ENCODE data around the gene SRC.

The SRC gene

DNA sequence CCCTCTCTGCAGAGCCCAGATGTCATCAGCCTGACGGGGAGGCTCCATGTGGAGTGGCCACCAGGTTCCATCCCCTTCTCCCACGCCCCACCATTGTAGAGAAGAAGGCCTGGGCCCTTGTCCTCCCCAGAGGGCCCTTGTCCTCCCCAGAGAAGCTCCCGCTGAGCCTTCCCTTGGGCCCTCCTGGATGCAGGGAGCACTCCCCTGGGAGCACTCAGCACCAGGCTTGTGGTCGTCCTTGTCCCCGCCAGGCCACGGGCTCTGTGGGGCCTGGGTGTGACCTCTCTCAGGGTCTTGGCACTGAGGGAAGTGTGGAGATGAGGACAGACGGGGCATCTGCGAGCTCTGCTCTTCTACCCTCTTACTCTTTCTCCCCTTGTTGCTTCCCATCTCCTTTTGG is 91.7 kb downstream of the SRC start:
- DNase-seq = no peak

- no peak for DNase-seq
Observed at GRCh38 chr20:37438464-37439222, 92.7 kb downstream of the SRC start.

GRCh38 chr20:37439223-37439933 is 93.4 kb downstream of the SRC start:
- no peak for DNase-seq

DNA sequence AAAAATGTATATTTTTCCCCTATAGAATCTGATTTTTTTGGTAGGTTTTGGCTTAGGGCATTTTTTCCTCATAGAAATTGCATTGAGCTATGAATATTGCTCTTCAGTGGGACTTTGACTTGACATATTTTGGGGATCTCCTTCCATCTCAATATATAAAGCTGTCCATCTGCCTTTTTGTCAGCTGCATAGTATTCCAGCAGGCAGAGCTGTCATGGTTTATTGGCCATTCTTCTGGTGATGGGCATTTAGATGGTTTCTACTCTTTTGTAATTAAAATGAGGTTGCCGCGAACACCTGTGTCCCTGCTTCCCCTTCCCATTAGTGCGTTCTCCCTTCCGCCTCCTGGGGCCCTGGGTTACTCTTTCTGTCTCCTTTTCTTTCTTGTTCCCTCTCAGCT is 95.1 kb downstream of the SRC start:
- DNase-seq = no peak

GRCh38 chr20:37442547-37442946 is 96.6 kb downstream of the SRC start:
- no peak for DNase-seq

- no peak for DNase-seq
Observed at GRCh38 chr20:37442986-37443385, 97.0 kb downstream of the SRC start.

- no peak for DNase-seq
Observed at GRCh38 chr20:37443596-37443995, 97.7 kb downstream of the SRC start.

GRCh38 chr20:37445041-37445440 is 99.1 kb downstream of the SRC start:
- DNase-seq = no peak

DNA sequence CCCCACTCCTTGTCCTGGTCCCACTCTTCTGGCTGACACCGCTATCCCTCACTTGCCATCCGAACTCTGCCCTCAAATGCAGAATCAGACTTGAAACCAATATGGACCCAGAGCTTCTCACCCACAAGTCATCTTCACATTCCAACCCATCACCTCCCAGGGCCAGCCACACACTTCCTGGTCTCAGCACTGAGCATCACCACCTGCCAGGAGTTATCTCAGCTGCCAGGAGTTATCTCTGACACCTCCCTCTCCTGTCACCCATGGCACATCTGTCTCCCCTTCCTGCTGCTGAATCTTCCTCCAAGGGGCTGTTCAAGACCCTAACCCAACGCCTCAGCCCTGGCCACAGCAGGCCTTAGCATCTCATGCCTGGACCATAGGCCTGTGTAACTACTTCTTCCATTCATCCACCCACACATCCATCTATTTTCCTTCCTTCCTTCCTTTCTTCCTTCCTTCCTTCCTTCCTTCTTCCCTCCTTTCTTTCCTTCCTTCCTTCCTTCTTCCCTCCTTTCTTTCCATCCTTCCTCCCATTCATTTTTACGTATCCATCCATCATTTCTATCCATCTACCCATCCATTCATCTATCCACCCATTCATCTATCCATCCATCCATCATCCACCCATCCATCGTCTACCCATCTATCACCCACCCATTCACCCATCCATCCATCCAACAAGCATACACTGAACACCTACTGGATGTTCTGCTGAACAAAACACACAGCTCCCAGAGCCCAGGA is 100.5 kb downstream of the SRC start:
- DNase-seq = no peak

GRCh38 chr20:37447688-37448087 is 101.7 kb downstream of the SRC start:
- DNase-seq = no peak

DNA sequence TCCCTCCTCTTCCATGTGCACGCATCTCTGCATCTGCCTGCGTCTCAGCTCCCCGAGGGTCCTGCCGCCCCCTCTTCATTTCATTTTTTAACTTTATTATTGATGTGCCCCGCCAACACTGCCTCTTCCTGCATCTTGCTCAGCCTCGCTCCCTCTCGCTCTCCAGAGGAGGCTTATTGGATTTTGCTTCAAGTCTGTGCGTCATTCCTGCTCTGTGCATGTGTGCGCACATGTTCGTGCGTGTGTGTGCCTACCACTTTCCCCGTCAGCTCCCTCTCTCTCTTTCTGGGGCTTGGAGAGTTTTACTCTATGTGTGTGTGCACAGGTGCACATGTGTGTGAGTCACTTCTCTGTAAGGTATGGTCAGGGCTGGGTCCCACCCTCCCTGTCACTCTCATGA is 103.3 kb downstream of the SRC start:
- DNase-seq = no peak

- DNase-seq = no peak
Observed at GRCh38 chr20:37450344-37450743, 104.4 kb downstream of the SRC start.

DNA sequence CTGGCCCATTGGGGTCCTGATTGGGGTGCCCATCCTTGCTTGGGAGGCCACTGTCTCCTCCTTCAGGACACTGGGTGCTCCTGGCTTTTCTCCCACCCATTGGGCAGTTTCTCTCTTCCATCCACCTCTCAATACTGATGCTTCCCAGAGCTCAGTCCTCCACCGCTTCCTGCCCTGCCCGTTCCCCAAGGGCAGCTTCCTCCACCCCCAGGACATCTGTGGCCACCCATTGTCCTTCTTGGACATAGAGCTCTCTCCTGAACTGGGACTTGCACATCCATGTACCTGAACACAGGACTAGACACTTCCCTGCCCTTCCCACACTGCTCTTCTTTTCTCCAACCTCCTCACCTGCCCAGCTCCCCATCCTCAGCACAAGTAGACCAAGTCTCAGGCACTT is 105.7 kb downstream of the SRC start:
- DNase-seq = no peak

- DNase-seq = no peak
Observed at GRCh38 chr20:37452236-37452635, 106.3 kb downstream of the SRC start.

GRCh38 chr20:37453288-37453687 is 107.3 kb downstream of the SRC start:
- DNase-seq = no peak

GRCh38 chr20:37453836-37454235 is 107.9 kb downstream of the SRC start:
- no peak for DNase-seq

GRCh38 chr20:37454636-37455385 is 108.9 kb downstream of the SRC start:
- DNase-seq = no peak

Data from hematopoietic multipotent progenitor cell treated with erythropoietin and hydrocortisone succinate and interleukin-3 and kit ligand, for 4 days (in vitro differentiated cells).